Lower lobe of right lung (tissue), 2 donors: ENCODE data around the gene DPP10. TPM values are rescaled to one million over a fixed set of nuclear protein-coding genes. Genes with fewer than 3 reads are reported as not detected.

Experiments used
- ATAC-seq, 2 donors: fragments of 200-7000 bp; cut with Tn5 transposase; one replicate each; pipeline ENCODE4 v1.9.1; 2020 to 2022; ENCODE audit warnings: mild to moderate bottlenecking in 2 of 2, moderate library complexity in 2 of 2
- DNase-seq: peaks from one replicate; pipeline ENCODE4 v3.0.0-alpha.2; 2020
- H3K27ac ChIP-seq: fragments of 200-600 bp; one replicate; pipeline ENCODE4 v1.8.0; 2022
- H3K27me3 ChIP-seq: fragments of 200-600 bp; one replicate; pipeline ENCODE4 v1.8.0; 2022; ENCODE audit warnings: low read depth
- H3K36me3 ChIP-seq: fragments of 200-600 bp; one replicate; pipeline ENCODE4 v1.8.0; 2022; ENCODE audit warnings: mild to moderate bottlenecking
- H3K4me1 ChIP-seq: fragments of 200-600 bp; one replicate; pipeline ENCODE4 v1.8.0; 2022
- H3K4me3 ChIP-seq: fragments of 200-600 bp; one replicate; pipeline ENCODE4 v1.8.0; 2022; ENCODE audit warnings: mild to moderate bottlenecking
- H3K9me3 ChIP-seq: fragments of 200-600 bp; one replicate; pipeline ENCODE4 v1.8.0; 2022
- CTCF ChIP-seq: fragments of 200-600 bp; IDR thresholded peaks from one replicate; pipeline ENCODE4 v1.8.0; 2022; ENCODE audit warnings: antibody characterized with exemption, mild to moderate bottlenecking
- intact Hi-C: fragments of 100-400 bp; cut with DNase I; formaldehyde crosslinking; loops from one replicate; pipeline ENCODE4 v1.11.0; 2022
- total RNA-seq: library from RNA; stranded (reverse); fragmentation: NEBNext Ultra II Directional; extraction: Animal tissue kit (Norgen Biotek cat#: 25700); gene quantifications from one replicate; pipeline ENCODE4 v1.2.1, GENCODE V29; 2021
- donor health status: DM: no; HTN: yes; CAD: no; lungs with severe emphysema.

DPP10 gene
- total RNA-seq, 1 donor from 2014 or later, result 0.80 TPM

DNA sequence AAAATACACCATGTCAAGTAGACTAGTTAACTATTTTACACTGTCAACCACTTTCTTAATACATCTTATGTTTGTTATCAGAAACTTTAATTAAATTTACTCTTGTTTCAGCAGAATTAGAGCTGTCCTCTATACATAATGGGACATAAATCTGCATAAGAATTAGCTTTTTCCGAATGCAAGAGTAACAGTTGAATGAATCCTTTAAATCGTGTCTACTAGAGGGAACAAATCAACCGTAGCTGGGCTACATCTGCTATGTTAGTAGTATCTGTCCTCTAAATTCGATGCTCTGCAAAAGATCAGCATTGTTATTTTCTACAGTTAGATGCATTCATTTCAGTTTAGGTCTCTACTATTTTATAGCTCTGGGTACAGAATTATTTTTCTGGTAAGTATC lies 1090.6 kb downstream of the DPP10 start:
- TF ChIP-seq CTCF, result no peak

GRCh38 chr2:115541814-115542213 lies 1099.4 kb downstream of the DPP10 start:
- TF ChIP-seq CTCF, result no peak
- Histone ChIP-seq H3K9me3 (no peaks in the 10 kb centered on the region), H3K36me3 (no peaks in the 10 kb centered on the region), H3K4me1 (no peaks in the 10 kb centered on the region), H3K27ac (no peak overlapping the region), H3K4me3 (no peak overlapping the region), H3K27me3 (no peaks in the 10 kb centered on the region)
- DNase-seq (no peak), ATAC-seq (no peak)
- intact Hi-C loops, result no loop called here

More for the DNA sequence above, 1090.6 kb downstream of the DPP10 start:
- intact Hi-C loops, result no loop called here
- Histone ChIP-seq H3K27me3 (no peaks in the 10 kb centered on the region), H3K4me1 (no peaks in the 10 kb centered on the region), H3K27ac (no peak overlapping the region), H3K4me3 (no peak overlapping the region), H3K36me3 (no peaks in the 10 kb centered on the region), H3K9me3 (no peaks in the 10 kb centered on the region)
- DNase-seq (no peak), ATAC-seq (no peak)

- DNase-seq, result no peak
- ATAC-seq, result no peak
- no peaks in the 10 kb centered on the region for H3K36me3 ChIP-seq
- no peaks in the 10 kb centered on the region for H3K4me1 ChIP-seq
- no peak for TF ChIP-seq CTCF
- no peaks in the 10 kb centered on the region for H3K27me3 ChIP-seq
- no peak overlapping the region for H3K4me3 ChIP-seq
- no peaks in the 10 kb centered on the region for H3K9me3 ChIP-seq
- intact Hi-C loops, result no loop called here
- no peak overlapping the region for H3K27ac ChIP-seq
Observed at GRCh38 chr2:115542331-115542730, 1099.9 kb downstream of the DPP10 start.

DNA sequence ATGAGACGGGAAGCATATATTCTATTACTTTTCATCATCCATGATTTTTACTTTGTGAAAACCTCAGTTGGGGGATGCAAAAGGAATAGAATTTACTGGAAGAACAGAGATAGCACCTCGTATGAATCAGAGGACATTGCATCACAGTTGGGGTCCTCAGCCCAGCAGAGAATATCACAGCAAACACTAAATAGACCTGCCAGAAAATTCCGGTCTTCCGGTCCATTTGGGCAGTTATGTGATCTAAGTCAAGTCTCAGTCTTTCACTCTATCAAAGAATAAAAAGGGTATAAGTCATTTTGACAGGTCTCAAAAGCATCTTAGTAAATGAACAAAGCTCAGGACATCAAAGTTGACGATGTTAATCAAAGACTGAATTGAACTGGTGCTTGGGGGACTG lies 1100.6 kb downstream of the DPP10 start:
- no peak for ATAC-seq
- Histone ChIP-seq H3K27me3 (no peaks in the 10 kb centered on the region), H3K4me3 (no peak overlapping the region), H3K4me1 (no peaks in the 10 kb centered on the region), H3K27ac (no peak overlapping the region), H3K9me3 (no peaks in the 10 kb centered on the region), H3K36me3 (no peaks in the 10 kb centered on the region)
- TF ChIP-seq CTCF, result no peak
- DNase-seq, result no peak
- intact Hi-C loops, result no loop called here

- no peak for TF ChIP-seq CTCF
- ATAC-seq (no peak), DNase-seq (no peak)
- no peaks in the 10 kb centered on the region for H3K9me3 ChIP-seq
- intact Hi-C loops, result no loop called here
- H3K27ac ChIP-seq, result no peak overlapping the region
- H3K4me1 ChIP-seq, result no peaks in the 10 kb centered on the region
- H3K4me3 ChIP-seq, result no peak overlapping the region
- no peaks in the 10 kb centered on the region for H3K27me3 ChIP-seq
- no peaks in the 10 kb centered on the region for H3K36me3 ChIP-seq
Observed at GRCh38 chr2:115543461-115543860, 1101.0 kb downstream of the DPP10 start.

DNA sequence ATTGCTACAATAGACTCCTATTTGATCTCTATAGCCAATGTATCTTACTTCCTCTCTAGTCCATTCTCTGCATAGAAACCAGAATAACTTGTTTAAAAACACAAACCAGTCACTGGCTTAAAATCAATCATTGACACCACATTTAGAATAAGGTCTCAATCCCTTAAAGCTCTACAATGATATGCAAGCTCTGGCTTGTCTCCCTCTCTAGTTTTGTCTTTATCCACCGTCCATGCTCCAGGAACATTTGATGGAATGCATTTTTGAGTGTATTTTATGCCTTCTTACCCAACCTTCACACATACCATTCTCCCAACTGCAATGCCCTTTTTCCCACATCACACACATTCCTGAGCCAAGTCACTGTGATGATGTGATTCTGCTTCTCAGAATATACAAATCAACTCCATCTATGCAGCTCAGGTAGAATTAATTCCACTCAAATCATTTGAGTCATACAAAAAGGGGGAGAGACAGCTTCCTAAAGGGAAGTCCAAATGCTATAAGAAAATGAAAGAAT lies 1107.2 kb downstream of the DPP10 start:
- Histone ChIP-seq H3K9me3 (no peaks in the 10 kb centered on the region), H3K27ac (no peak overlapping the region), H3K27me3 (no peaks in the 10 kb centered on the region), H3K4me1 (no peaks in the 10 kb centered on the region), H3K36me3 (no peaks in the 10 kb centered on the region), H3K4me3 (no peak overlapping the region)
- no peak for TF ChIP-seq CTCF
- ATAC-seq (no peak), DNase-seq (no peak)
- intact Hi-C loops, result no loop called here
